NCI-H2227 treated with DMSO at 0.1 percent for 48 hours (cell line): Measurements from ENCODE around the gene DDX39A.
A peak's percentile ranks its signal among the peaks of the same experiment; 100 is the strongest.

Experiments used
- DNase-seq: peaks from one replicate; lab custom pipeline; 2025; lab: John Stamatoyannopoulos, UW

DDX39A gene

DNA sequence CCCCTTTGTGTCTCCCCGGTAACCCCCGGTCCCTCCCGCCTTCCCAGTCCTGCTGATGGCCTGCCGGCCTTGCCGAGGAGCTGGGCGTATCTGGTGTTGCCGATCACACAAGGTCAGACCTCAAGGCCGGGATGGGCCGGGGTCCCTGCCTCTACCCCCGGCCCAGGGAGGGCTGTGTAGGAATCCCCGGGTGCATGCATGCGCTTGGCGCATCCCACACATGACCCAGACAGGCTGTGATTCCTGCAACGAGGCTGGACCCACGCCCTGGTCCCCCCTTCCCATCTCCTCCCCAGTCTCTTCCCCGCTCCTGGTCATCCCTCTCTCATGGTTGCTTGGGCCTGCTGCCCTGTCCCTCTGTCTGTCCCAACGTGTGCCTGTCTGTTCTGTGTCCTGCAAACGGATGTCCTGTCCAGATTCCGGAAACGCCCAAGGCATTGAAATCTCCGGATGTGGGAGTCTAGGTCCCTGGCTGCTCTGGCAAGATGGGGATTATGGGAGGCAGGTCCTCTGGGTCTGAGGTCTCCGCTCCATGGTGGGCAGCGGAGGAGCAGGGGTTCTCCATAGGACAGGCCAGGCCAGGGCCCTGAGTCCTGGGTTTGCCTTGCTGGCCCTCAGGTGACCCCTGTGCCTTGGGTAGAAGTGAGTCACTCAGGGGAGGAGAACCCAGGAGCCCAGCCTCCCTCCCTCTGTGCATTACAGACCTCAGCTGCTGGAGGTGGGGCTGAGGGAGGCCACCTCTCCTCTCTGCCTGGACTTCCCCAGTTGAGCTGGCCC lies 15.6 kb upstream of the DDX39A start:
- DNase-seq: no peak

DNA sequence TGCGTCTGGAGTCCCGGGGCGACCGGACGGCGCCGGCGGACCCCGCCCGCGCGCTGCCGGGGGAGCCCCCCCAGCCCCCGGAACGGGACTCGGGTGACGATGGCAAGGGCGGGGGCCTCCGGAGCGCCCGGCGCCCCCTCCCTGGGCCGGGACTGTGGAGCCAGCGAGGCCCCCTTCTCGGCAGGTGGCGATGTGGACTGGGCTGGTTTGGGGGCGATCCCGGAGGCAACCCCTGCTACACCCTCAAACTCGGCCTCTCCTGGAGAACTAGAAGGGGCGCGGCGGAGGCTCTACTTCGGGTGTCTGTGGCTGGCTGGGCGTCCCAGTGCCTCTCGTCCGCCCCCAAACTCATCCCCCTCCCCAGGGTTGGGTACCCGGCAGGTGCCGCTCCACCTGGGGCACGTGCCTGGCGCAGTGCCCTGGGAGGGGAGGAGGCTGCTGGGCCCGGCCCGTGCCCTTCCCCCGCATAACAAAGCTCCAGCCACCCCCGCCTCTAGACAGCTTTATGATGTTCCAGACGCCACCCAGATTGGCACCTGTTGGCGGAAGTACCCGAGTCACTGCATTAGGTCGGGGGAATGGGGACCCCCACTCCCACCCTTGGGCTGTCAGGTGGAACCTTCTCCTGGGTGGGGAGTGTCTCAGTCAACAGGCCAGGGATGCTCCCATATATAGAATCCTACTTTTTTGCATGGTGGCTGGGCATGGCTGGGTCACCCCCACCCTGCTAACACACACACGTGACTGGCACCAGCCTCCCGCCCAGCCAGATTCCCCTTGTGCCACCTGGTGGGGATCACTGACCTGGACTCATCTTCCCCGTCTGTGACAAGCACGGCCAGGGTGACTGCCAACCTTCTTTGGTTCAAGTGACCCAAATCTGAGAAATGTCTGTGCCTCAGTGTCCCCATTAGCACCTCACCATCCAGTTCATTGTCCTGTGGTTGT lies 14.7 kb upstream of the DDX39A start:
- DNase-seq: no peak

DNA sequence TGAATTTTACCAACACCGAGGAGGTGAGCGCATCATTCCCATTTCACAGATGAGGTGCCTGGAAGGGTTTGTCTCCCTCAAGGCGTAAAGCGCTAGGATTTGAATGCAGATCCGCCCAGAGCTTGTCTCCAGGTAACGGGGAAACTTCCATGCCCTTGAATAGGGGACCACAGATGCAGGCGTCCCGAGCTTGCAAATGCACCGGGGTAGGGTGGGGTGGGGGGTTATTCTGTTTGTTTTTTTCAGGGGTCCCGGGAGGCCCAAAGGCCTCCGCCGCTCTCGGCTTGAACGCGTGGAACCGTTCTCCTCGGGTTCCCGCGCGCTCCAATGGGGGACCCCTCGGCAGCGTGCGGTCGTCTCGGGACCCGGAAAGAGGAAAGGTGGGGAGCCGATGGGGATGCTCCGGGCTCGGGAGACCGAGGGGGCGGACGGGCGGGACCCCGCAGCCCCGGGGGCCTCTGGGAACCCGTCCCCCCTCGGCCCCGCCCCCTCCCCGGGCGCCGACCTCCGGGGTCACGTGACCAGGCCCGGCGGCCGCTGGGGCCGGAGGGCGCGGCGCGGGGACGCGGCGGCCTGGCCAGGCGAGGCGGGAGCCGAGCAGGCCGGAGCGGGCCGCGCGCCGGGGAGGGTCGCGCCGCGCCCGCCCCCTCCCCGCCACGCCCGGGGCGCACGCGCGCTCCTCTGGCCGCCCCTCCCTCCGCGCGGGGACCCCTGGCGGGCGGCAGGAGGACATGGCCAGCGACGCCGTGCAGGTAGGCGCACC lies 13.8 kb upstream of the DDX39A start, which contains the start of gene PKN1:
Gene PKN1, plus strand, starts transcription at position 516 of the 763 bp plus-strand sequence. Its CDS starts 216 bp downstream, at position 732.
- DNase-seq: peak; percentile 17

DNA sequence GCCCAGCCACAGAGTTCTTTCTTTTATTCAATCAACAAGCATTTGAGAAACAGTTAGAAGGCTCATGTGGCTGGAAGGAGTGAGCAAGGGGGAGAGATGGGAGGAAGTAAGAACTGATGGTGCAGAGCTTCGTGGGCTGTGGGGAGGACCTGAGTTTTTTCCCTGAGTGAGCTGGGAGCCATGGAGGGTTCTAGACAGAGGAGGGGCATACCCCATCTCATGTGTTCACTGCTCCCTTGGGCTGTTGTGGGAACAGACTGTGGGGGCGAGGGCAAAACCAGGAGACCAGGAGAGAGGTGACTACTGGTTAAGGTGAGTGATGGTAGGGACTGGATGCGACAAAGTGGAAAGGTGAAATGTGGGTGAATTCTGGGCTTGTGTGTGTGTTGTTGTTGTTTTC lies 11.6 kb upstream of the DDX39A start:
- no peak for DNase-seq

DNA sequence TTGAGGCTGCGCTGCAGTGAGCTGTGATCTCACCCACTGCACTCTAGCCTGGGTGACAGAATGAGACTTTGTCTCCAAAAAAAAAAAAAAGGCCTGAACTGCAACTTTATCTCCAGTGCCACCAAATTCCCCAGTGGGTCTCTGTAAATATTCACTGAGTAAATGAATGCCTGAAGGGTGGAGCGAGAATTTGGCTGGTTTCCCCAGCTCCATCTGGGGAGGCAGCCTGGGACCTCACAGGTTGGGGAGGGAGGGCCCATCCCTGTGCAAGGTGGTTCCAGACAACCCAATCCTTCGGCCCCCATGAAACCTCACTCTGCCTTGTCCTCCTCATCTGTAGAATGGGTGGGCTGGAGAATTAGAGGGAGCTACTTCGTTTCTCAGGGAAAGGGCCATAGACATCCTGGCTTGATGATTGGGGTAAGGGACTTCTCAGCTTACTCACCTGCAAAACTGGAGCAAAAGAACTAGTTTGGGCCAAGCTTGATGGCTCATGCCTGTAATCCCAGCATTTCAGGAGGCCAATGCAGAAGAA lies 9.8 kb upstream of the DDX39A start:
- DNase-seq: no peak

DNA sequence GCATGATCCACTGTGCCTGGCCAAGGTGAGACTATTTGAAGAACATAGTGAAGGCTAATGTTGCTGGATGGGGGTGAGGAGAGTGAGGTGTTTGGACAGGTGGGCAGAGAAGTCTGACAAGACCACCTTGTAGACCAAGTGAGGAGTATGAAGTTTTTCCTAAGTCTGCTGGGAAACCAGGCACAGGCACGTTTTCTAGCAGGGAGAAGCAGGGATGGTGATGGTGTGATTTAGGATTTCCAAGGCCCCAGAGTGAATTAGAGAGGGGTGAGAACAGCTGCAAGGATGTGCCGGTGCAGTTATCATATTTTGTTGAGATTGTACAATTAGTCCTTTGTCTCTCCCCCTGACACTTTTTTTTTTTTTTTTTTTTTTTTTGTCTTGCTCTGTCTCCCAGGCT lies 8.3 kb upstream of the DDX39A start:
- no peak for DNase-seq

DNA sequence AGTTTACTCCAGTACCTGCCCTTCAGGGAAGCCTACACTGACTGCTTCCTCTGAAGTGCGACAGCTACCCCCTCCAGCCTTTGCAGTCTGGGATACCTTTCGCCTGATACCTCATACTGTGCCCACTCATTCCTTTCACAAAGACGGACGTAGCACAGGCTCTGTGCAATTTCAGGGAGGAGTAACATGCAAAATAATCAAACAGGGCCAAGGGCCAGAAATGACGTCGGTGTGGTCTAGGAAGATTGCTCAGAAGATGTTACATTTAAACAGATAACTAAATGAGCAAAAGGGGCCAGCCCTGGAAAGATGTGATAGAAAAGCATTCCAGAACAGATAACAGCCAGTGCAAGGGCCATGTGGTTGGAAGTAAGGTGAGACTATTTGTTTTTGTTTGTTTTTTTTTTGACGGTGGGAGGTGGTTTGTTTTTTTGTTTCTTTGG lies 6.6 kb upstream of the DDX39A start:
- no peak for DNase-seq

DNA sequence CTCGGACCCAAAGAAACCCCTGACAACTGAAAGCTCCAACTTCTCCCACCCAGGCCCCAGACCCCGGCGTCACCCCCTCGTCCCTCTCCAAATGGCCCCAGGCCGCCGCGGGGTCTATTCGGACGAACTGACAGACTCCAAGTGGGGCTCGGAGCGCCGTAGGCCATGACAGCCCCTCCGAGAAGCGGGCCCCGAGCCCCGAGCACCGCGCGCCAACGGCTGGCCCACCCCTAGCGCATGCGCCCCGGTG lies 360 bp downstream of the DDX39A start:
- no peak for DNase-seq

DNA sequence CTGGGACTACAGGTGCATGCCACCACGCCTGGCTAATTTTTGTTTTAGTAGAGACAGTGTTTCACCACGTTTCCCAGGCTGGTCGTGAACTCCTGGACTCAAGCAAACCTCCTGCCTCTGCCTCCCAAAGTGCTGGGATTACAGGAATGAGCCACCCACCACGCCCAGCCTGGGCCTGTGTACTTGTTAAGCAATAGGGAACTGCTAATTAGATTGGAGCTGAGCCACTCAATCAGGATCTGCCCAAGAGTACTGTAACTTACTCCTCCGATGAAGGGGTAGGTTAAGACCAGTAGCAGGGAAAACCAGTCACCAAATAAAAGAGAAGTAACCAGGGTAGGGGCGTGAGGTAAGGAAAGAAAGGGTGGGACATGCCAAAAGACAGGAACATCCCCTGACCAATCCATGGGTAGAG lies 2.3 kb downstream of the DDX39A start:
- no peak for DNase-seq

DNA sequence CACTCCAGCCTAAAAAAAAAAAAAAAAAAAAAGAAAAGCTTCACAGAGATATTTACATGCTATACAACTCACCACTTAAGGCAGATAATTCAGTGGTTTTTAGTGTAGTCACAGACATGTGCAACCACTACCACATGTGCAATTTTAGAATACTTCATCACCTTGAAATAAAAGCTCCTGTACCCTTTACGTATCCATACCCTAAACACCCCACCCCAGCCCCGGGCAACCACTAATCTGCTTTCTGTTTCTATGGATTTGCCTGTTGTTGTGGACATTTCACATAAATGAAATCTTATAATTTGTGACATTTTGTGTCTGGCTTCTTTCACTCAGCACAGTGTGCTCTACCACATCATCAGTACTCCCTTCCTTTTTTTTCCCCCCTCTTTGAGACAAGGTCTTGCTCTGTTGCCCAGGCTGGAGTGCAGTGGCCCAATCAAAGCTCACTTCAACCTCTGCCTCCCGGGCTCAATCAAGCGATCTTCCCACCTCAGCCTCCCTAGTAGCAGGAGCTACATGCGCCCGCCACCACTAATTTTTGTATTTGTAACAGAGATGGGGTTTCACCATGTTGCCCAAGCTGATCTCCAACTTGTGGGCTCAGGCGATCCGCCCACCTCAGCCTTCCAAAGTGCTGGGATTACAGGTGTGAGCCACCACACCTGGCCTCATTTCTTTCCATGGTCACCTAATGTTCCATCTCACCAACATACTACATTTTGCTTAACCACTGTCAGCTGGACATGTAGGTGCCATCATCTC lies 4.0 kb downstream of the DDX39A start:
- no peak for DNase-seq

DNA sequence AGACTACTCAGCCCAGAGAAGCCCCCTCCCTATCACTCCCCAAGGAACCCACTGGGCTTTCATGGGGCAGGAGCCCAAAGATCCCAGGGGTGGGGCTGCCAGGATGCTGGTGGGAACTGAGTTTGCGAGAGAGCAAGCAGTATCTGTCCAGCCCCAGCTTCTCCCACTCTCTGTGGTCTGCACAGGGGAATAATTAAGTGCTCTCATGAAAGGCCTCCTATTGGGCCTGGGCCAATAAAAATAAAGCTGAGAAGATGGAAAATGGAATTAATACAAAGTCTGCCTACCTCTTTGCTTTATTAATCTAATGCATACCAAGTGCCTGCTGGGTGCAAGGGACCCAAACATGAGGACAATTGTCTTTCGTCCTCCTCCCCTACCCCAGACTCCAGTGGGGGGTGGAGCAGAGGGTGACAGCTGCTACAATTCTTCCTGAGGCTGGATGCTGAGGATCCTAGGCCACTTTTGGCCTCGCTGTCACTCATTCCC lies 5.4 kb downstream of the DDX39A start:
- no peak for DNase-seq

DNA sequence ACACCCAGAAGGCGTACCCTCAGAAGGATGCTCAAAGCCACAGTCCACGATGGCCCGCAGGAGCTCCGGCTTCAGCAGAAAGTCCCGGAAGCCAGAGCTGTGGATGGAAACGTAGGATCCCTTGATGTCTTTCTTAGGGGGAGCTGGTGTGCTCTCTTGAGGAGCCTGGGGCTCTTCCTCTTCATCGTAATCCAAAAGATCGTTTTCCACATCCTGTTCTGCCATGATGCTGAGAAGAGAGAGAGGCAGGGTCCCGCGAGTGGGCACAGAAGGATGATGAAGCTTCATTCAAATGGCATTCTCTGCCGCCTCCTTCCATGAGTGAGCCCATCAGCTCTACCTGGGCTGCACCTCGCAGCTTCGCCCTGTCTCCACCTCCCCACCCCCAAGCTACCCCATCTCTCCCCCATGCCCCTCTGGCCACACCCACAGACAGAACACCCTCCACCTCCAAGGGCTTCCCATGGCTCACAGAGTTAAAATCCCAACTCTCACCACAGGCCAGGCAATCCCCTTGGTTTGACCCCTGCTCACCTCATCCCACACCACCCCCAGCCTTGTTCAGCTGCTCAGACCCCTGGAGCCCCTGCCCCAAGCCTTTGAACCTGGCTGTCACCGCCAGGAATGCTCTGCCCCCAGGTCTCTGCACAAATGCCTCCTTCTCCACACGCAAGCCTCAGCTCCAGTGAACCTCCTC lies 6.0 kb downstream of the DDX39A start:
- DNase-seq: no peak

DNA sequence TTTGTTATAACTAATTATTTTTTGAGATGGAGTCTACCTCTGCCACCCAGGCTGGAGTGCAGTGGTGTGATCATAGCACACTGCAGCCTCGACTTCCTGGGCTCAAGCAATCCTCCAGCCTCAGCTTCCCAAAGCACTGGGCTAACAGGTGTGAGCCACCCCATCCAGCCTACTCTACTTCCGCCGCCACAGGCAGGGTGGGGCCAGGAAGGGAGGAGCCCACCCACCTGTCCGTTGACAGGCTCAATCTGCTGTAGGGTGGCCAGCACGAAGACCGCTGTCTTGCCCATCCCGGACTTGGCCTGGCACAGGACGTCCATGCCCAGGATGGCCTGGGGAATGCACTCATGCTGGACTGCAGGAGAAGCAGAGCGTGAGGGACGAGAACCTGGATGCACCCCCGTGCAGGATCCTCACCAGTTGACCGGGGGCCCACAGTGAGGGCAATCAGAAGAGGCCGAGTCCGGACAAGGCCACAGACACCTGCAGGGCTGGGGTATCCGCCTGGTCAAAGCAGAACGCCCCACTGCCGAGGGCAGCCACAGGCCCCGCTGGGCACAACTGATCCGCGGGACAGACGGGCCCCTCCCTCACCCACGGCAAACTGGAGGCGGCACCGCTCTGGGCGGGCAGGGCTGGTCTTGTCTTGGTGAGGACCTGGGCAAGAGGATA lies 6.7 kb downstream of the DDX39A start:
- DNase-seq: no peak

DNA sequence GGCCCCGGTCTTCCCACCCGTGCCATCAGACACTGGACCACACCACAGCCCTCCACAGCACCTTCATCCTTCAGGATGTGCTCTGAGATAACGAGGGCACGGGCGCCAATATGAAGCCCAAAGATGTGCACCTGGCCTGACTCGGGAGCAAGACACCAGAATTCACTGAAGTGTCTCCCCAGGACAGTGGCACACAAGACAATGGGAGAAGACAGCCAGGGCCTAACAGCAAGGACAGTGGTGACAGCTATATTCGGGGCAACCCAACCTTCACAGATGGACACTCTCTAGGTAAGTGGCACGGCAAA lies 7.2 kb downstream of the DDX39A start:
- DNase-seq: no peak

DNA sequence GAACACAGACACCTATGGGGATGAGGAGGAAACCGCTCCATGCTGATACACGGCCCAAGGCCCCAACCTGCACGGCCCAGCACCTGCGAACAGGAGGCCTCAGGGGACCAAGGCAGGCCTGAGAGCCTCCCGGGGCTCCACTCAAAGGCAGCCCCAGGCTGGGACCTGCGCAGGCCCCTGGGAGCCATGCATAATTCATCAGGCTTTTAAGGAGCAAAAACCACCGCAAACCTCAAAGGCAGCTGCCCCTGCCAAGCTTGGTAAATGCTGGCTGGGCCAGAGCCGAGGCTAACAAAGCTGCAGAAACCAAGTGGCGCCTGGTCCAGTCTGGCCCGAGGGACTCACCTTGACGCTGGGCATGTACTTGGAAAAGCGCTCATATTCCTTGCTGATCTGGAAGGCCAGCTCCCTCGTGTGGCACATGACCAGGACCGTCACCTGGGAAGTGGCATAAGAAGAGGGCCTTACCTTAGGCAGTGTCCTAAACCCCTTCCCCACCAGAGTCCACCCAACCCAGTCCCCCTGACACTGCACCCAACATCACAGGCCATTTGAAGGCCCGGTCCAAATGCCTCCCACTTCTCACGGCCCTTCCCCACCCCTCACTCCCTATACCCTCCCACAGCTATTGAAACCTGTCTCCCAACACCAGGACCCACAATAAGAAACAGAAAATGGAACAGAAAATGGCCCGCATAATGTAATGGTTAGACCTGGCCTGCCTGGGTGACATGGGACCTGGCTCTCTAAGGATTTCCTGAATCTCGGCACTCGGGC lies 7.8 kb downstream of the DDX39A start:
- no peak for DNase-seq

DNA sequence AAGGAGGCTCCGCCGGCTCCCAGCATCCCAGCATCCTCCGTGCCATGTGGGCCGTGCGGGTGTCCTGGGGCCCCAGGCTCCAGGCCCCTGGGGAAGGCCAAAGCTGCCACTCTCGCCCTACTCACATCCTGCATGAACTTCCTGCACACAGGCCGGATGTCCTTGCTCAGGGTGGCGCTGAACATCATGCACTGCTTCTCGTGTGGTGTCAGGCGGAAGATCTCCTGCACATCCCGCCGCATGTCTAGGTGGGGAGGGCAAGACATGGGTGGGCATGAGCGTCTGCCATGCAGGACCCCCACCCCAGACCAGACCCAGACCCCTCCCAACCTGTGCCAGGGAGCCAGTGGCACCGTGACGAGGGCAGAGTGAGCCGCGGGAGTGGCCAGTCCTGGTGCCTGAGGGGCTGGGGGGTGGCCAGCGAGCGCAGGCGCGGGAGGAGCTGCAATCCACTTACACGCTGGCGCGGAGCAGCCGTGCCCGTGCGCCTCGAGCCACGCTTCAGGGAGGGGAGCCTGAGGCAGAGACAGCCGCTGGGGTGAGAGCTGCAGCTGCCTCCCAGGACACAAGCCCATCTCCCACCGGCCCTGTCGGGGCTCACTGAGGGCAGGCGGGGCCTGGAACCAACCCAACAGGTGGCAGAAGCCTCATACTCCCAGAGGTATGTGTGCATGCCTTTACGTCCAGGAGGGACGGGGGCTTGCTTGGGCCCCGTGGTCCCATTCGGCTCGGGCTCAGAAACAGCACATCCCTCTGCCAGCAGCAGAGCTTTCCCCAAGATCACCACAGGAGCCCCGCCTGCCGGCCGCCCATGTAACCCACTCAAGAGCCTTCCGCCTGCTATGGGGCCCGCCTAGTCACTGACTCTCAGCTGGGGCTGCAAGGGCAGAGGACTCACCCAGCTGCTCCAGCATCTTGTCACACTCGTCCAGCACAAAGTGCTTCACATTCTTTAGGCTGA lies 8.8 kb downstream of the DDX39A start:
- no peak for DNase-seq

DNA sequence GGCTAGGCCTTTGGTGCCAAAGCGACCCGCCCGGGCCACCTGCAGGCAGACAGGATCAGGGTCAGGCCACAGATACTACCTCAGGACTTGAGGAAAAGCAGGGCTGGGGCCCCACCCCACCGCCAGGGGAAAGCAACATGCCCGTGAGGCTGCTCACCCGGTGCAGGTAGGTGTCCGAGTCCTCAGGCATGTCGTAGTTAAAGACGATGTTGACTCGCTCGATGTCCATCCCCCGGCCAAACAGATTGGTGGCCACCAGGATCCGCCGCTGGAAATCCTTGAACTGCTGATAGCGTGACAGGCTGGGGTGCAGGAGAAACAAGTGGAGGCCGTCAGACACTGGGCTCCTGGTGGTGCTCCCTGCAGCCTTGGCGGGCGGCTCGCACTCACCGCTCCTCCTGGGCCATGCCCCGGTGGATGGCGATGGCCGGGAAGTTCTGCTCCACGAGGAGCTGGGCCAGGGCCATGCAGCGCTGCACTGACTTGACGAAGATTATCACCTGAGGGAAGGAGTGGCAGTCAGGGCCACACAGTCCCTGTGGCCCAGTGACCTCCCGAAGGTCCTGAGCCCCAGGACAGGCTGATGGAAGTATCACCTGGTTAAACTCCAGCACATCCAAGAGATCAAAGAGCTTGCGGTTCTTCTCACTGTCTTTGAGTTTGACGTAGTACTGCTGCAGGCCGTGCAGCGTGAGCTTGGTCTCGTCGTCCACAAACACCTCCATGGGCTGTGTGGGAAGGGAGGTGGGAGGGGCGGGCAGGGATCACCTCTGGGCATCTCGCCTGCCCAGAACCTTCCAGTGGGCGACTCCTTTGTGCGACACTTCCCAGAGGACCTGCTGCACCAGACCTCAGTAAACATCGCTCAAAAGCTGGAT lies 9.8 kb downstream of the DDX39A start:
- DNase-seq: no peak
